HG03196 (cell line): ENCODE data around the gene KCP.

Experiments
- ATAC-seq: cut with Tn5 transposase; IDR thresholded peaks from one replicate; pipeline ENCODE4 v1.9.1; 2021; ENCODE audit not compliant: unreplicated experiment

The KCP gene

GRCh38 chr7:128888756-128889095, 21.8 kb downstream of the KCP start:
- ATAC-seq: no peak

- ATAC-seq: no peak
These were observed 22.3 kb downstream of the KCP start for GRCh38 chr7:128888039-128888755.

- no peak for ATAC-seq
These were observed 23.1 kb downstream of the KCP start for GRCh38 chr7:128887169-128888038.

GRCh38 chr7:128886391-128887168, 23.9 kb downstream of the KCP start:
- ATAC-seq: no peak

GRCh38 chr7:128885370-128886187, 24.9 kb downstream of the KCP start:
- ATAC-seq: no peak

- no peak for ATAC-seq
These were observed 25.7 kb downstream of the KCP start for GRCh38 chr7:128884561-128885369.

- peak; percentile 55 for ATAC-seq
These were observed 26.7 kb downstream of the KCP start for GRCh38 chr7:128883622-128884448.

GRCh38 chr7:128882134-128882533, 28.4 kb downstream of the KCP start:
- no peak for ATAC-seq

- ATAC-seq: no peak
These were observed 28.9 kb downstream of the KCP start for GRCh38 chr7:128881458-128882125.

- ATAC-seq: no peak
These were observed 29.6 kb downstream of the KCP start for GRCh38 chr7:128880791-128881457.

- no peak for ATAC-seq
These were observed 30.4 kb downstream of the KCP start for GRCh38 chr7:128879939-128880746.

- no peak for ATAC-seq
These were observed 31.0 kb downstream of the KCP start for GRCh38 chr7:128879461-128879938.

GRCh38 chr7:128878226-128879105, 32.0 kb downstream of the KCP start:
- ATAC-seq: no peak

GRCh38 chr7:128877756-128878120, 32.8 kb downstream of the KCP start:
- ATAC-seq: no peak

GRCh38 chr7:128876978-128877755, 33.3 kb downstream of the KCP start:
- ATAC-seq: no peak
